GM23338 (cell line): ENCODE measurements around the gene ADGRG4. TPM values are rescaled to one million over a fixed set of nuclear protein-coding genes. Genes with fewer than 3 reads are reported as not detected.

Experiments
- ATAC-seq: fragments of 200-7000 bp; cut with Tn5 transposase; 3 replicates; pipeline ENCODE4 v1.9.1; 2020
- DNase-seq: peaks from one replicate; pipeline ENCODE4 v3.0.0-alpha.2; 2015; ENCODE audit warnings: low spot score
- H2AFZ ChIP-seq: fragments of 200-600 bp; sonication (generic); 2 replicates; pipeline ENCODE4 v1.8.0; 2016; ENCODE audit warnings: antibody characterized with exemption, mild to moderate bottlenecking, moderate library complexity
- H3F3A ChIP-seq: fragments of 200-600 bp; sonication (generic); replicated peaks from 2 replicates; pipeline ENCODE4 v1.8.0; 2017; ENCODE audit warnings: antibody characterized with exemption, mixed run types, low read depth
- H3K27ac ChIP-seq: fragments of 200-600 bp; sonication (generic); 2 replicates; pipeline ENCODE4 v1.6.1; 2016; ENCODE audit warnings: low read depth
- H3K27me3 ChIP-seq: fragments of 200-600 bp; sonication (generic); 2 replicates; pipeline ENCODE4 v1.8.0; 2016; ENCODE audit warnings: mild to moderate bottlenecking, mixed run types, moderate library complexity; ENCODE audit not compliant: insufficient read depth
- H3K36me3 ChIP-seq: fragments of 200-600 bp; sonication (generic); 2 replicates; pipeline ENCODE4 v1.8.0; 2016; ENCODE audit warnings: mild to moderate bottlenecking; ENCODE audit not compliant: insufficient read depth
- H3K4me1 ChIP-seq: fragments of 200-600 bp; sonication (generic); 2 replicates; pipeline ENCODE4 v1.8.0; 2016; ENCODE audit warnings: mild to moderate bottlenecking, moderate library complexity; ENCODE audit not compliant: insufficient read depth
- H3K4me2 ChIP-seq: fragments of 200-600 bp; sonication (generic); 2 replicates; pipeline ENCODE4 v1.7.1; 2017; ENCODE audit warnings: mixed run types
- H3K4me3 ChIP-seq: fragments of 200-600 bp; sonication (generic); 2 replicates; pipeline ENCODE4 v1.6.1; 2016; ENCODE audit warnings: mixed run types
- H3K79me2 ChIP-seq: fragments of 200-600 bp; sonication (generic); replicated peaks from 2 replicates; pipeline ENCODE4 v1.8.0; 2017; ENCODE audit warnings: mild to moderate bottlenecking; ENCODE audit not compliant: insufficient read depth
- H3K9me2 ChIP-seq: fragments of 200-600 bp; sonication (generic); 2 replicates; pipeline ENCODE4 v1.8.0; 2017; ENCODE audit not compliant: insufficient read depth
- H4K20me1 ChIP-seq: fragments of 200-600 bp; sonication (generic); replicated peaks from 2 replicates; pipeline ENCODE4 v1.8.0; 2017; ENCODE audit warnings: mild to moderate bottlenecking; ENCODE audit not compliant: insufficient read depth
- H3K27ac Mint-ChIP-seq: 2 replicates; pipeline ENCODE4 v1.8.0; 2020; ENCODE audit warnings: inconsistent platforms, mild to moderate bottlenecking, moderate library complexity, mixed read lengths
- H3K27me3 Mint-ChIP-seq: 3 replicates; pipeline ENCODE4 v1.8.0; 2022; ENCODE audit warnings: low read depth, mild to moderate bottlenecking, moderate library complexity, mixed read lengths, inconsistent platforms; ENCODE audit not compliant: insufficient read depth, poor library complexity
- H3K36me3 Mint-ChIP-seq: 3 replicates; pipeline ENCODE4 v1.8.0; 2021; ENCODE audit warnings: low read depth, mild to moderate bottlenecking, inconsistent platforms, moderate library complexity, mixed read lengths
- H3K4me1 Mint-ChIP-seq: 3 replicates; pipeline ENCODE4 v1.8.0; 2020; ENCODE audit warnings: mild to moderate bottlenecking, inconsistent platforms, mixed read lengths
- H3K4me3 Mint-ChIP-seq: 3 replicates; pipeline ENCODE4 v1.8.0; 2021; ENCODE audit warnings: moderate library complexity, mild to moderate bottlenecking, inconsistent platforms, mixed read lengths
- H3K9me3 Mint-ChIP-seq: 3 replicates; pipeline ENCODE4 v1.8.0; 2020; ENCODE audit warnings: moderate library complexity, mild to moderate bottlenecking, inconsistent platforms, mixed read lengths
- CREB1 ChIP-seq: fragments of 250-450 bp; sonication (Bioruptor Pico); IDR thresholded peaks from 2 replicates; pipeline ENCODE4 v1.5.0; 2020; ENCODE audit warnings: low read depth, mild to moderate bottlenecking, moderate library complexity
- CTCF ChIP-seq, 2 experiments: fragments of 200-600 bp in 1 of 2; sonication (generic) in 1 of 2; conservative IDR thresholded peaks; 2 replicates each; pipeline versions ENCODE4 v1.5.1 to v1.6.1; 2016 to 2017; ENCODE audit warnings: antibody characterized with exemption in 2 of 2, low read depth in 2 of 2, mild to moderate bottlenecking in 2 of 2, moderate library complexity in 1 of 2
- ETS1 ChIP-seq: IDR thresholded peaks from 2 replicates; pipeline ENCODE4 v1.6.1; 2016; ENCODE audit warnings: antibody characterized with exemption
- JUNB ChIP-seq: IDR thresholded peaks from one replicate; pipeline ENCODE4 v1.6.1; 2016; ENCODE audit warnings: antibody characterized with exemption; ENCODE audit not compliant: unreplicated experiment
- NANOG ChIP-seq: IDR thresholded peaks from 2 replicates; pipeline ENCODE4 v1.6.1; 2016; ENCODE audit warnings: antibody characterized with exemption, borderline replicate concordance
- ZNF462 ChIP-seq: fragments of 250-450 bp; sonication (Bioruptor Pico); IDR thresholded peaks from 2 replicates; pipeline ENCODE4 v1.5.0; 2020; ENCODE audit warnings: mild to moderate bottlenecking, moderate library complexity
- polyA plus RNA-seq: library from polyadenylated mRNA; unstranded; fragments of >200 nt; fragmentation: Nextera tagmentation; extraction: Ambion mirVana; gene quantifications from 2 replicates; pipeline ENCODE4 v1.2.1, GENCODE V29; 2016
- total RNA-seq: library from RNA; depleted of rRNA; stranded (reverse); fragments of >200 nt; shearing (Covaris generic); gene quantifications from 2 replicates; pipeline ENCODE4 v1.2.3, GENCODE V29; 2014

ADGRG4 gene
- total and polyA plus RNA-seq, 2 experiments from 2014 or later: not detected

GRCh38 chrX:136437774-136438173, 137.0 kb downstream of the ADGRG4 start:
- no peaks in the 10 kb centered on the region for H3K79me2 ChIP-seq
- ATAC-seq (no peak), DNase-seq (no peak)
- H3K4me2 ChIP-seq: no peak overlapping the region
- H3K36me3 ChIP-seq: no peaks in the 10 kb centered on the region
- no peaks in the 10 kb centered on the region for H3K9me2 ChIP-seq
- H3K9me3 Mint-ChIP-seq: no peaks in the 10 kb centered on the region; the same call in 2 of the 3 replicates
- no peaks in the 10 kb centered on the region for H3K27me3 Mint-ChIP-seq
- H3K4me3 Mint-ChIP-seq: no peak overlapping the region
- no peak for TF ChIP-seq ETS1
- TF ChIP-seq CTCF (conservative IDR thresholded peaks at IDR 0.05; ENCODE audit: low read depth in 2 of 2): no peak
- no peak for TF ChIP-seq CREB1 (CRISPR knock-in tag)
- TF ChIP-seq JUNB: no peak
- TF ChIP-seq NANOG: no peak
- no peak for TF ChIP-seq ZNF462 (CRISPR knock-in tag)
- H3F3A ChIP-seq: no peaks in the 10 kb centered on the region
- H3K27ac ChIP-seq: no peak overlapping the region
- H4K20me1 ChIP-seq: no peaks in the 10 kb centered on the region
- no peak overlapping the region for H2AFZ ChIP-seq
- H3K4me3 ChIP-seq: no peak overlapping the region
- no peaks in the 10 kb centered on the region for H3K4me1 ChIP-seq
- H3K4me1 Mint-ChIP-seq: no peaks in the 10 kb centered on the region
- H3K27ac Mint-ChIP-seq: no peak overlapping the region
- no peaks in the 10 kb centered on the region for H3K27me3 ChIP-seq
- H3K36me3 Mint-ChIP-seq: no peaks in the 10 kb centered on the region
